Measurements from ENCODE around the gene HIPK3.
A peak's percentile ranks its signal among the peaks of the same experiment; 100 is the strongest.

Gene HIPK3

DNA sequence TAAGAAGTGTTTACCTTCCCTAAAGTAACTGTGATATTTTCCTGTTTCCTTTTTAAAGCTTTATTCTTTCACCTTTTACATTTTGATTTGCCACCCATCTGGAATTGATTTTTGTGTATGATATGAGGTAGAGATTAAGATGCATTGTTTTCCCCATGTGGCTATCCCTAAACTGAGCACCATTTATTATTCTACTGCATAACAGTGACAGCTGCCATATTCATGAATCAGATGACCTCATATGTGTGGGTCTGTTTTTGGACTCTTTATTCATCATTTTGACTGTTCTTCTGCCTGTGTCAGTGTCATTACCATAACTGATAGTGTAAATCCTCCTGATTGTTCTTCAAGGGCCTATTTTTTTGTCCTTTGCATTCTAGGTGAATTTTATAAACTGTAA is 50.8 kb downstream of the HIPK3 start:
- Histone ChIP-seq H3K27ac (ENCODE audit: extremely low read depth, low read depth, low read length) (no peak overlapping the region), H3K4me3 (ENCODE audit: low read depth, low read length) (no peak overlapping the region), H3K4me1 (ENCODE audit: control insufficient read depth, insufficient read depth, low read length) (no peaks in the 10 kb centered on the region), H3K36me3 (ENCODE audit: control insufficient read depth in 2 of 2, insufficient read depth in 1 of 2, low read length in 2 of 2) (no peaks in the 10 kb centered on the region), H3K9me3 (ENCODE audit: control insufficient read depth, insufficient read depth, low read depth, low read length) (no peaks in the 10 kb centered on the region)
- POLR2A ChIA-PET = no interaction called here
- CTCF ChIA-PET = interaction anchor here (0.5 kb wide), 1 partner anchor 339 kb away, joined by 4 read pairs; no protein-coding TSS in a partner anchor
- no peak for TF ChIP-seq ZBTB26 (tag by site-specific recombination; optimal IDR thresholded peaks at IDR 0.05)
- TF ChIP-seq ZNF555 (tag by site-specific recombination; conservative IDR thresholded peaks at IDR 0.05) = no peak
- TF ChIP-seq, protein P1, sequence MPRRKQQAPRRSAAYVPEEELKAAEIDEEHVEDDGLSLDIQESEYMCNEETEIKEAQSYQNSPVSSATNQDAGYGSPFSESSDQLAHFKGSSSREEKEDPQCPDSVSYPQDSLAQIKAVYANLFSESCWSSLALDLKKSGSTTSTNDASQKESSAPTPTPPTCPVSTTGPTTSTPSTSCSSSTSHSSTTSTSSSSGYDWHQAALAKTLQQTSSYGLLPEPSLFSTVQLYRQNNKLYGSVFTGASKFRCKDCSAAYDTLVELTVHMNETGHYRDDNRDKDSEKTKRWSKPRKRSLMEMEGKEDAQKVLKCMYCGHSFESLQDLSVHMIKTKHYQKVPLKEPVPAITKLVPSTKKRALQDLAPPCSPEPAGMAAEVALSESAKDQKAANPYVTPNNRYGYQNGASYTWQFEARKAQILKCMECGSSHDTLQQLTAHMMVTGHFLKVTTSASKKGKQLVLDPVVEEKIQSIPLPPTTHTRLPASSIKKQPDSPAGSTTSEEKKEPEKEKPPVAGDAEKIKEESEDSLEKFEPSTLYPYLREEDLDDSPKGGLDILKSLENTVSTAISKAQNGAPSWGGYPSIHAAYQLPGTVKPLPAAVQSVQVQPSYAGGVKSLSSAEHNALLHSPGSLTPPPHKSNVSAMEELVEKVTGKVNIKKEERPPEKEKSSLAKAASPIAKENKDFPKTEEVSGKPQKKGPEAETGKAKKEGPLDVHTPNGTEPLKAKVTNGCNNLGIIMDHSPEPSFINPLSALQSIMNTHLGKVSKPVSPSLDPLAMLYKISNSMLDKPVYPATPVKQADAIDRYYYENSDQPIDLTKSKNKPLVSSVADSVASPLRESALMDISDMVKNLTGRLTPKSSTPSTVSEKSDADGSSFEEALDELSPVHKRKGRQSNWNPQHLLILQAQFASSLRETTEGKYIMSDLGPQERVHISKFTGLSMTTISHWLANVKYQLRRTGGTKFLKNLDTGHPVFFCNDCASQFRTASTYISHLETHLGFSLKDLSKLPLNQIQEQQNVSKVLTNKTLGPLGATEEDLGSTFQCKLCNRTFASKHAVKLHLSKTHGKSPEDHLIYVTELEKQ (tag by site-specific recombination; IDR thresholded peaks at IDR 0.05; ENCODE audit: borderline replicate concordance) = 0 out of 2 replicates have a peak, but pooled peaks have one; percentile 24
- TF ChIP-seq ZNF19 (tag by site-specific recombination; IDR thresholded peaks at IDR 0.05; ENCODE audit: low read depth) = no peak
- no peak for TF ChIP-seq BCL11A (tag by site-specific recombination; IDR thresholded peaks at IDR 0.05; ENCODE audit: low read depth)
- TF ChIP-seq ZNF473 (tag by site-specific recombination; IDR thresholded peaks at IDR 0.05) = no peak
- TF ChIP-seq ZNF426 (tag by site-specific recombination; IDR thresholded peaks at IDR 0.05) = no peak
- TF ChIP-seq ZNF629 (tag by site-specific recombination; IDR thresholded peaks at IDR 0.05) = peak; percentile 30; the same call in 1 of the 2 replicates
- no peak for TF ChIP-seq GLI2 (tag by site-specific recombination; IDR thresholded peaks at IDR 0.05; ENCODE audit: borderline replicate concordance, low read depth)
- TF ChIP-seq ZFP3 (tag by site-specific recombination; IDR thresholded peaks at IDR 0.05; ENCODE audit: low read depth) = no peak
- no peak for TF ChIP-seq ZNF560 (tag by site-specific recombination; IDR thresholded peaks at IDR 0.05; ENCODE audit: borderline replicate concordance)
- TF ChIP-seq AEBP2 (tag by site-specific recombination; IDR thresholded peaks at IDR 0.05; ENCODE audit: borderline replicate concordance) = no peak
- TF ChIP-seq SP7 (tag by site-specific recombination; IDR thresholded peaks at IDR 0.05) = no peak
- TF ChIP-seq ZFP69B (tag by site-specific recombination; IDR thresholded peaks at IDR 0.05) = no peak
- TF ChIP-seq ZIC2 (tag by site-specific recombination; IDR thresholded peaks at IDR 0.05) = no peak
- TF ChIP-seq ZNF449 (tag by site-specific recombination; IDR thresholded peaks at IDR 0.05) = no peak
- TF ChIP-seq, protein P2, sequence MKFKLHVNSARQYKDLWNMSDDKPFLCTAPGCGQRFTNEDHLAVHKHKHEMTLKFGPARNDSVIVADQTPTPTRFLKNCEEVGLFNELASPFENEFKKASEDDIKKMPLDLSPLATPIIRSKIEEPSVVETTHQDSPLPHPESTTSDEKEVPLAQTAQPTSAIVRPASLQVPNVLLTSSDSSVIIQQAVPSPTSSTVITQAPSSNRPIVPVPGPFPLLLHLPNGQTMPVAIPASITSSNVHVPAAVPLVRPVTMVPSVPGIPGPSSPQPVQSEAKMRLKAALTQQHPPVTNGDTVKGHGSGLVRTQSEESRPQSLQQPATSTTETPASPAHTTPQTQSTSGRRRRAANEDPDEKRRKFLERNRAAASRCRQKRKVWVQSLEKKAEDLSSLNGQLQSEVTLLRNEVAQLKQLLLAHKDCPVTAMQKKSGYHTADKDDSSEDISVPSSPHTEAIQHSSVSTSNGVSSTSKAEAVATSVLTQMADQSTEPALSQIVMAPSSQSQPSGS (tag by site-specific recombination; IDR thresholded peaks at IDR 0.05; ENCODE audit: low read depth) = 0 out of 2 replicates have a peak, but pooled peaks have one; percentile 52
- TF ChIP-seq ZSCAN16 (tag by site-specific recombination; IDR thresholded peaks at IDR 0.05) = no peak
- TF ChIP-seq, protein P3, sequence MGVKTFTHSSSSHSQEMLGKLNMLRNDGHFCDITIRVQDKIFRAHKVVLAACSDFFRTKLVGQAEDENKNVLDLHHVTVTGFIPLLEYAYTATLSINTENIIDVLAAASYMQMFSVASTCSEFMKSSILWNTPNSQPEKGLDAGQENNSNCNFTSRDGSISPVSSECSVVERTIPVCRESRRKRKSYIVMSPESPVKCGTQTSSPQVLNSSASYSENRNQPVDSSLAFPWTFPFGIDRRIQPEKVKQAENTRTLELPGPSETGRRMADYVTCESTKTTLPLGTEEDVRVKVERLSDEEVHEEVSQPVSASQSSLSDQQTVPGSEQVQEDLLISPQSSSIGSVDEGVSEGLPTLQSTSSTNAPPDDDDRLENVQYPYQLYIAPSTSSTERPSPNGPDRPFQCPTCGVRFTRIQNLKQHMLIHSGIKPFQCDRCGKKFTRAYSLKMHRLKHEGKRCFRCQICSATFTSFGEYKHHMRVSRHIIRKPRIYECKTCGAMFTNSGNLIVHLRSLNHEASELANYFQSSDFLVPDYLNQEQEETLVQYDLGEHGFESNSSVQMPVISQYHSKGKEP (tag by site-specific recombination; IDR thresholded peaks at IDR 0.05) = no peak
- TF ChIP-seq KLF7 (tag by site-specific recombination; IDR thresholded peaks at IDR 0.05; ENCODE audit: borderline replicate concordance) = no peak
- TF ChIP-seq ZNF549 (tag by site-specific recombination; IDR thresholded peaks at IDR 0.05) = peak; percentile 47; the same call in 1 of the 2 replicates
- TF ChIP-seq ZNF654 (tag by site-specific recombination; IDR thresholded peaks at IDR 0.05; ENCODE audit: low read depth) = no peak
- TF ChIP-seq, protein P4, sequence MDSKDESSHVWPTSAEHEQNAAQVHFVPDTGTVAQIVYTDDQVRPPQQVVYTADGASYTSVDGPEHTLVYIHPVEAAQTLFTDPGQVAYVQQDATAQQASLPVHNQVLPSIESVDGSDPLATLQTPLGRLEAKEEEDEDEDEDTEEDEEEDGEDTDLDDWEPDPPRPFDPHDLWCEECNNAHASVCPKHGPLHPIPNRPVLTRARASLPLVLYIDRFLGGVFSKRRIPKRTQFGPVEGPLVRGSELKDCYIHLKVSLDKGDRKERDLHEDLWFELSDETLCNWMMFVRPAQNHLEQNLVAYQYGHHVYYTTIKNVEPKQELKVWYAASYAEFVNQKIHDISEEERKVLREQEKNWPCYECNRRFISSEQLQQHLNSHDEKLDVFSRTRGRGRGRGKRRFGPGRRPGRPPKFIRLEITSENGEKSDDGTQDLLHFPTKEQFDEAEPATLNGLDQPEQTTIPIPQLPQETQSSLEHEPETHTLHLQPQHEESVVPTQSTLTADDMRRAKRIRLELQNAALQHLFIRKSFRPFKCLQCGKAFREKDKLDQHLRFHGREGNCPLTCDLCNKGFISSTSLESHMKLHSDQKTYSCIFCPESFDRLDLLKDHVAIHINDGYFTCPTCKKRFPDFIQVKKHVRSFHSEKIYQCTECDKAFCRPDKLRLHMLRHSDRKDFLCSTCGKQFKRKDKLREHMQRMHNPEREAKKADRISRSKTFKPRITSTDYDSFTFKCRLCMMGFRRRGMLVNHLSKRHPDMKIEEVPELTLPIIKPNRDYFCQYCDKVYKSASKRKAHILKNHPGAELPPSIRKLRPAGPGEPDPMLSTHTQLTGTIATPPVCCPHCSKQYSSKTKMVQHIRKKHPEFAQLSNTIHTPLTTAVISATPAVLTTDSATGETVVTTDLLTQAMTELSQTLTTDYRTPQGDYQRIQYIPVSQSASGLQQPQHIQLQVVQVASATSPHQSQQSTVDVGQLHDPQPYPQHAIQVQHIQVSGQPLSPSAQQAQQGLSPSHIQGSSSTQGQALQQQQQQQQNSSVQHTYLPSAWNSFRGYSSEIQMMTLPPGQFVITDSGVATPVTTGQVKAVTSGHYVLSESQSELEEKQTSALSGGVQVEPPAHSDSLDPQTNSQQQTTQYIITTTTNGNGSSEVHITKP (tag by site-specific recombination; IDR thresholded peaks at IDR 0.05) = no peak
